ENCODE measurements around the gene ZNF783. TPM values are rescaled to one million over a fixed set of nuclear protein-coding genes. Genes with fewer than 3 reads are reported as not detected.

The ZNF783 gene
- total and polyA plus RNA-seq, 10 donors, result 7.7 to 24.8 (median 17.0) TPM

DNA sequence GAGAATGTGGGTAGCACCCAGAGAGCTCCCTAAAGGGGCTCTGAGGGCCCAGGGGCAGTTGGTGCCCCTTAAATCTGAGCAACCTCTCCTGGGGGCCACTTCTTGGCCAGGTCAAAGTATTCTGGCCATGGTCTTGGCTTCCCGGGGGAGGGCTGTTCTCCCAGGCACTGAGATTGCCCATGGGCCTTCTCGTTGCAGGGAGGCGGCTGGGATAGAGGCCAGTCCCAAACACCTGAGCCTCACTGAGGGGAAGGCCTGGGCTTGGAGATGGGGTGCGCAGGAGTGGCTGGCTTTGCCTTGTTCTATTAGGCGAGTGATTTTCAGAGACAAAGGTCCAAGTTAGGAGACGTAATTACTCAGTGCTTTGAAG, 33.5 kb downstream of the ZNF783 start:
- H3K9me3 ChIP-seq, result peaks cover 0 to 5% (median 0%) of the 10 kb centered on the region in 8 donors
- H3K27me3 ChIP-seq (replicated peaks in 1 of 7), result no peaks in the 10 kb centered on the region
- peaks cover 0 to 52% (median 14%) of the 10 kb centered on the region in 6 donors for H3K36me3 ChIP-seq
- 90 to 96% (median 92%) methylated on average over 4 to 6 of the region's 6 CpGs for WGBS, 5 donors
- H3K4me1 ChIP-seq, result no peaks in the 10 kb centered on the region
- TF ChIP-seq POLR2A (IDR thresholded peaks at IDR 0.05) (no peak), POLR2AphosphoS5 (IDR thresholded peaks at IDR 0.05) (no peak)
- TF ChIP-seq, protein P1, sequence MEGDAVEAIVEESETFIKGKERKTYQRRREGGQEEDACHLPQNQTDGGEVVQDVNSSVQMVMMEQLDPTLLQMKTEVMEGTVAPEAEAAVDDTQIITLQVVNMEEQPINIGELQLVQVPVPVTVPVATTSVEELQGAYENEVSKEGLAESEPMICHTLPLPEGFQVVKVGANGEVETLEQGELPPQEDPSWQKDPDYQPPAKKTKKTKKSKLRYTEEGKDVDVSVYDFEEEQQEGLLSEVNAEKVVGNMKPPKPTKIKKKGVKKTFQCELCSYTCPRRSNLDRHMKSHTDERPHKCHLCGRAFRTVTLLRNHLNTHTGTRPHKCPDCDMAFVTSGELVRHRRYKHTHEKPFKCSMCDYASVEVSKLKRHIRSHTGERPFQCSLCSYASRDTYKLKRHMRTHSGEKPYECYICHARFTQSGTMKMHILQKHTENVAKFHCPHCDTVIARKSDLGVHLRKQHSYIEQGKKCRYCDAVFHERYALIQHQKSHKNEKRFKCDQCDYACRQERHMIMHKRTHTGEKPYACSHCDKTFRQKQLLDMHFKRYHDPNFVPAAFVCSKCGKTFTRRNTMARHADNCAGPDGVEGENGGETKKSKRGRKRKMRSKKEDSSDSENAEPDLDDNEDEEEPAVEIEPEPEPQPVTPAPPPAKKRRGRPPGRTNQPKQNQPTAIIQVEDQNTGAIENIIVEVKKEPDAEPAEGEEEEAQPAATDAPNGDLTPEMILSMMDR (IDR thresholded peaks at IDR 0.05 in 8 of 11, conservative IDR thresholded peaks at IDR 0.05 in 3 of 11), result no peak
- DNase-seq, result no peak
- H3K4me3 ChIP-seq, result no peak overlapping the region
- H3K27ac ChIP-seq, result no peak overlapping the region
- intact Hi-C loops (cut with DNase I; ENCODE audit: low total_unique reads), result no loop called here

DNA sequence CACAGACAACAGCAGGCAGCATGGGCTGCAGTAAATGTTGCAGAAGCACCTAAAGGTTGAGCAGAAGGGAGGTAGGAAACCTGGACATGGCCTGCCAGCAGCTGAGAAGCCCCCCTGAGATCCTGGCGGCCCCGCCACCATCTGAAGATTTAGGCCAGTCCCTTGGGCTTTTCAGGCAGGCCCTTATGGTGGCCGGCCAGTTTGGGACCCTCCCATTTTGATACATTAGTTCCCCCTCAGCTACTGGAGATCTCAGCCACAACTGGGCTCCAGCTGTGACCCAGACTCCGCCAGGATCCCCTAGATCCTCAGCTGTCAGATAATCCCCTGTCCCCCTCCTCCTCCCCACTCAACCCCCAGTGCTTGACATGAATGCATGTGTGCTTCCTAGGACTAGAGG, 34.4 kb downstream of the ZNF783 start:
- TF ChIP-seq POLR2A (IDR thresholded peaks at IDR 0.05) (no peak), POLR2AphosphoS5 (IDR thresholded peaks at IDR 0.05) (no peak)
- TF ChIP-seq, protein P1 (IDR thresholded peaks at IDR 0.05 in 8 of 11, conservative IDR thresholded peaks at IDR 0.05 in 3 of 11), result no peak
- peaks cover 0 to 5% (median 0%) of the 10 kb centered on the region in 8 donors for H3K9me3 ChIP-seq
- H3K27me3 ChIP-seq (replicated peaks in 1 of 7), result no peaks in the 10 kb centered on the region
- no peak overlapping the region for H3K4me3 ChIP-seq
- H3K36me3 ChIP-seq, result peaks cover 0 to 46% (median 14%) of the 10 kb centered on the region in 6 donors
- H3K4me1 ChIP-seq, result no peaks in the 10 kb centered on the region
- intact Hi-C loops (cut with DNase I; ENCODE audit: low total_unique reads), result no loop called here
- 90 to 97% (median 93%) methylated on average over 2 to 4 of the region's 4 CpGs for WGBS, 5 donors
- DNase-seq, result no peak
- H3K27ac ChIP-seq, result no peak overlapping the region

DNA sequence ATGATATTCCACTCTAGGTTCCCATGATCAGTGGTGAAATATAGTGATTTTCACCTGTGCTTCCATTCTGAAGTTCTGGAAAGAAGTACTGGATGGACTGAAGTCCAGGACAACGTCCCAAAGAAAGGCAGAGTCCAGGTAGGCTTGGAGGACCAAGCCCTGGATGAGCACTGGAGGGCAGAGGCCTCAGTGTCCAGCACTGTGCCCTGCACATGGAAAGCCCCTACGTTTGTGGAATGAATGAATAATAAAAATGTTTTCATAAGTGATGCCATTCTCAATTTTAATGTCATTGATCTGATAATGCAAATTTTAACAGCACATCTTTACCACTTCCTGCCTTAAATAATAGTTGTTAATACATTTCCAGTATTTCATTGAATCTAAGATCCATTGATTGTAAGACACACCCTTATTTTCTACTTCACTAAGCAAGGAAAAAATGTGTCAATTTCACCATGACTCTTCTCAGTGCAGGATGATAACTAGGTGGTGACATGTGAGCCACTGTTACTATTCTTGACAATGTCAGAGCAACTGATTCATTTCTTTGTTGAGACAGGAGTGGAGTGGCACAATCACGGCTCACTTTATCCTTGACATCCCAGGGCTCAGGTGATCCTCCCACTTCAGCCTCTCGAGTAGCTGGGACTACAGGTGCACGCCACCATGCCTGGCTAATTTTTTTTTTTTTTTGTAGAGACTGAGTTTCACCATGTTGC, 35.2 kb downstream of the ZNF783 start:
- H3K9me3 ChIP-seq, result peaks cover 0 to 5% (median 0%) of the 10 kb centered on the region in 8 donors
- peaks cover 0 to 5% (median 0%) of the 10 kb centered on the region in 7 donors for H3K27me3 ChIP-seq (replicated peaks in 1 of 7)
- H3K27ac ChIP-seq, result no peak overlapping the region
- intact Hi-C loops (cut with DNase I; ENCODE audit: low total_unique reads), result no loop called here
- H3K4me1 ChIP-seq, result no peaks in the 10 kb centered on the region
- no peak for TF ChIP-seq POLR2A (IDR thresholded peaks at IDR 0.05)
- no peak for TF ChIP-seq POLR2AphosphoS5 (IDR thresholded peaks at IDR 0.05)
- TF ChIP-seq, protein P1 (IDR thresholded peaks at IDR 0.05 in 8 of 11, conservative IDR thresholded peaks at IDR 0.05 in 3 of 11), result no peak
- H3K36me3 ChIP-seq, result peaks cover 0 to 44% (median 14%) of the 10 kb centered on the region in 6 donors
- H3K4me3 ChIP-seq, result no peak overlapping the region
- DNase-seq, result no peak
- 71 to 84% (median 72%) methylated on average over 5 of the region's 5 CpGs for WGBS, 5 donors

DNA sequence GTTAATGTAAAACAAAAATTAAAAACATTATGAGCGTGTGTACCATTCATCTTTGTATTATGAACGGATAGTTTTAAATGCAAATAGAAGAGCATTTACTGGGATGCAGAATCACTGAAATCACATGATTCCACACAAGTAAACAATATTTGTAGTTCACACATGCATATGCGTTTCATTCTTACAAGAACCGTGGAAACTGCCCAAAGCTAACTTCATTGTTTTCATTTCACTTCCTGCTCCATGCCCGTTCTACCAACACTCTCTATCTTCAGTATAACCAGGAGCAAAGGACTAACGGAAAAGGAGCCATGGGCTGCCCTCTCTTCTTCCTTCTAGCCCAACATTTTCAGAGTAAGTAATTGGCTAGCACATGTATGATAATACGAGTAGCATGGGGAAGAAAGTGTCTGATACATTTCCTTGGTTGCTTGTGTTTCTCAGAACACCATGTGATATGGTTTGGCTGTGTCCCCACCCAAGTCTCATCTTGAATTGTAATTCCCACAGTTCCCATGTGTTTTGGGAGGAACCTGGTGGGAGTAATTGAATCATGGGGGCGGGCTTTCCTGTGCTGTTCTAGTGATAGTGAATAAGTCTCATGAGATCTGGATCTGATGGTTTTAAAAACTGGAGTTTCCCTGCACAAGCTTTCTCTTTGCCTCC, 38.8 kb downstream of the ZNF783 start:
- H3K4me1 ChIP-seq, result no peaks in the 10 kb centered on the region
- peaks cover 0 to 9% (median 0%) of the 10 kb centered on the region in 6 donors for H3K36me3 ChIP-seq
- no peak overlapping the region for H3K27ac ChIP-seq
- no peak overlapping the region for H3K4me3 ChIP-seq
- intact Hi-C loops (cut with DNase I; ENCODE audit: low total_unique reads), result no loop called here
- WGBS, 5 donors, result 69 to 78% (median 71%) methylated on average over 8 of the region's 8 CpGs
- DNase-seq, result no peak
- H3K9me3 ChIP-seq, result peaks cover 0 to 5% (median 0%) of the 10 kb centered on the region in 8 donors
- peaks cover 0 to 7% (median 0%) of the 10 kb centered on the region in 7 donors for H3K27me3 ChIP-seq (replicated peaks in 1 of 7)
- TF ChIP-seq POLR2AphosphoS5 (IDR thresholded peaks at IDR 0.05), result no peak
- TF ChIP-seq POLR2A (IDR thresholded peaks at IDR 0.05), result no peak
- TF ChIP-seq, protein P1 (IDR thresholded peaks at IDR 0.05 in 8 of 11, conservative IDR thresholded peaks at IDR 0.05 in 3 of 11), result no peak

Data from spleen (tissue), 11 donors.